Esophagus squamous epithelium (tissue), 4 donors: ENCODE results near the gene SLC16A12.

Experiments used
- POLR2A ChIP-seq, 4 donors: fragments of 450-650 bp; IDR thresholded peaks; one replicate each; pipeline ENCODE4 v1.6.1; 2017; ENCODE audit warnings: antibody characterized with exemption in 4 of 4, mild to moderate bottlenecking in 4 of 4, moderate library complexity in 3 of 4
- TF ChIP-seq, protein P1 (sequence below), 6 experiments: fragments of 450-650 bp in 4 of 6; fragments of 200-600 bp in 2 of 6; sonication (generic) in 2 of 6; IDR thresholded peaks; one replicate each; pipeline ENCODE4 v1.5.1; 2016 to 2019; ENCODE audit warnings: antibody characterized with exemption in 6 of 6, mild to moderate bottlenecking in 4 of 6, moderate library complexity in 4 of 6

DNA sequence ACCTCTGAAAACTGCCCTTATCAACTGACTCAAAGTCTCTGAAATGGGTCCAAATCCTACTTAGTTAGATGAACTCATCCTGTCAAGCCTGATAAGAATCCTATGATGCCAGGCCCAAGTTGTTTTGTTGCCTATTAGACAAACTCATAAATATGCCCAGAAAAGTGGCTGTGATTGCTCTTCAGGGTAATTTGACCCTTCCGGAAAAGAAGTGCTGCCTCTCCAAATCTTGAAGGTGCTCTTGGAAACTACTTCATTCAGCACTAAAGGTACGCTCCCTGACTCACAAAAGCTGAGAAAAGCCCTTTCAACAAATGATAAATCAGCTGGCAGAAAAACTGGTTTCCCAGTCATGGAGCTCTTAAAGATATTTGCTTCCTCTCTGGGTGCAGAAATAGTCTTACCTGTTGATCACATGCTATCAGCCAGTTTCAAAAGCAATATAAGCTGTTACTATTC lies 114.3 kb downstream of the SLC16A12 start:
- TF ChIP-seq, protein P1, sequence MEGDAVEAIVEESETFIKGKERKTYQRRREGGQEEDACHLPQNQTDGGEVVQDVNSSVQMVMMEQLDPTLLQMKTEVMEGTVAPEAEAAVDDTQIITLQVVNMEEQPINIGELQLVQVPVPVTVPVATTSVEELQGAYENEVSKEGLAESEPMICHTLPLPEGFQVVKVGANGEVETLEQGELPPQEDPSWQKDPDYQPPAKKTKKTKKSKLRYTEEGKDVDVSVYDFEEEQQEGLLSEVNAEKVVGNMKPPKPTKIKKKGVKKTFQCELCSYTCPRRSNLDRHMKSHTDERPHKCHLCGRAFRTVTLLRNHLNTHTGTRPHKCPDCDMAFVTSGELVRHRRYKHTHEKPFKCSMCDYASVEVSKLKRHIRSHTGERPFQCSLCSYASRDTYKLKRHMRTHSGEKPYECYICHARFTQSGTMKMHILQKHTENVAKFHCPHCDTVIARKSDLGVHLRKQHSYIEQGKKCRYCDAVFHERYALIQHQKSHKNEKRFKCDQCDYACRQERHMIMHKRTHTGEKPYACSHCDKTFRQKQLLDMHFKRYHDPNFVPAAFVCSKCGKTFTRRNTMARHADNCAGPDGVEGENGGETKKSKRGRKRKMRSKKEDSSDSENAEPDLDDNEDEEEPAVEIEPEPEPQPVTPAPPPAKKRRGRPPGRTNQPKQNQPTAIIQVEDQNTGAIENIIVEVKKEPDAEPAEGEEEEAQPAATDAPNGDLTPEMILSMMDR (IDR thresholded peaks at IDR 0.05), result no peak
- TF ChIP-seq POLR2A (IDR thresholded peaks at IDR 0.05), result no peak
